H9 (cell line): ENCODE results near the gene TRMU. TPM values are rescaled to one million over a fixed set of nuclear protein-coding genes. Genes with fewer than 3 reads are reported as not detected.

ENCODE experiments used
- DNase-seq: peaks from one replicate; pipeline ENCODE4 v3.0.0-alpha.2; 2017
- H2AFZ ChIP-seq: one replicate; pipeline ENCODE4 v1.6.1; 2013; ENCODE audit warnings: mild to moderate bottlenecking, low read length, control low read depth, moderate library complexity
- H2AK5ac ChIP-seq: 2 replicates; pipeline ENCODE4 v1.6.1; 2013; ENCODE audit warnings: low read length, control low read depth, mixed read lengths; ENCODE audit not compliant: insufficient read length
- H2BK120ac ChIP-seq: one replicate; pipeline ENCODE4 v1.6.1; 2013; ENCODE audit warnings: low read depth, mild to moderate bottlenecking, low read length, control low read depth, inconsistent platforms; ENCODE audit not compliant: poor library complexity, severe bottlenecking
- H2BK12ac ChIP-seq: 2 replicates; pipeline ENCODE4 v1.6.1; 2013; ENCODE audit warnings: low read length, control low read depth, mixed read lengths, low read depth; ENCODE audit not compliant: insufficient read length
- H2BK15ac ChIP-seq: 2 replicates; pipeline ENCODE4 v1.6.1; 2013; ENCODE audit warnings: low read depth, low read length, control low read depth
- H2BK20ac ChIP-seq: one replicate; pipeline ENCODE4 v1.6.1; 2013; ENCODE audit warnings: low read depth, mild to moderate bottlenecking, low read length, control low read depth, inconsistent platforms; ENCODE audit not compliant: poor library complexity, severe bottlenecking
- H2BK5ac ChIP-seq: 2 replicates; pipeline ENCODE4 v1.6.1; 2013; ENCODE audit warnings: low read length, control low read depth, mixed read lengths; ENCODE audit not compliant: insufficient read length
- H3K14ac ChIP-seq: 2 replicates; pipeline ENCODE4 v1.6.1; 2013; ENCODE audit warnings: low read length, control low read depth; ENCODE audit not compliant: insufficient read depth
- H3K18ac ChIP-seq: 2 replicates; pipeline ENCODE4 v1.6.1; 2013; ENCODE audit warnings: low read depth, mild to moderate bottlenecking, mixed read lengths, low read length, control low read depth; ENCODE audit not compliant: insufficient read length
- H3K23ac ChIP-seq: 2 replicates; pipeline ENCODE4 v1.6.1; 2013; ENCODE audit warnings: low read length, control low read depth, mixed read lengths, low read depth; ENCODE audit not compliant: insufficient read length
- H3K23me2 ChIP-seq: 2 replicates; pipeline ENCODE4 v1.6.1; 2013; ENCODE audit warnings: low read depth, mild to moderate bottlenecking, mixed read lengths, low read length, control low read depth; ENCODE audit not compliant: insufficient read length, poor library complexity, severe bottlenecking
- H3K27ac ChIP-seq: 2 replicates; pipeline ENCODE4 v1.5.1; 2013; ENCODE audit warnings: low read length, control low read depth, mixed read lengths, low read depth; ENCODE audit not compliant: insufficient read length
- H3K27me3 ChIP-seq: 2 replicates; pipeline ENCODE4 v1.6.1; 2013; ENCODE audit warnings: low read length, control low read depth, inconsistent platforms; ENCODE audit not compliant: insufficient read depth
- H3K4ac ChIP-seq: 2 replicates; pipeline ENCODE4 v1.6.1; 2013; ENCODE audit warnings: low read depth, mild to moderate bottlenecking, control low read depth, inconsistent platforms, low read length, moderate library complexity
- H3K4me1 ChIP-seq: 2 replicates; pipeline ENCODE4 v1.6.1; 2013; ENCODE audit warnings: low read length, control low read depth, inconsistent platforms; ENCODE audit not compliant: insufficient read depth
- H3K4me2 ChIP-seq: 2 replicates; pipeline ENCODE4 v1.6.1; 2013; ENCODE audit warnings: low read length, control low read depth, mixed read lengths; ENCODE audit not compliant: insufficient read length, insufficient read depth
- H3K56ac ChIP-seq: 2 replicates; pipeline ENCODE4 v1.6.1; 2013; ENCODE audit warnings: low read depth, mild to moderate bottlenecking, mixed read lengths, low read length, control low read depth; ENCODE audit not compliant: insufficient read length
- H3K79me1 ChIP-seq: 2 replicates; pipeline ENCODE4 v1.6.1; 2013; ENCODE audit warnings: low read depth, mild to moderate bottlenecking, moderate library complexity, low read length, control low read depth, inconsistent platforms; ENCODE audit not compliant: insufficient read depth, poor library complexity, severe bottlenecking
- H3K79me2 ChIP-seq: 2 replicates; pipeline ENCODE4 v1.6.1; 2013; ENCODE audit warnings: low read length, control low read depth, inconsistent platforms; ENCODE audit not compliant: insufficient read depth
- H3K9ac ChIP-seq: 2 replicates; pipeline ENCODE4 v1.6.1; 2013; ENCODE audit warnings: low read length, control low read depth, mixed read lengths; ENCODE audit not compliant: insufficient read length; ENCODE audit errors: extremely low read depth
- H3K9me3 ChIP-seq: one replicate; pipeline ENCODE4 v1.6.1; 2013; ENCODE audit warnings: low read depth, low read length, inconsistent platforms; ENCODE audit not compliant: control insufficient read depth
- H3T11ph ChIP-seq: one replicate; pipeline ENCODE4 v1.6.1; 2013; ENCODE audit warnings: mild to moderate bottlenecking, low read length, control low read depth, inconsistent platforms
- H4K20me1 ChIP-seq: one replicate; pipeline ENCODE4 v1.6.1; 2013; ENCODE audit not compliant: control insufficient read depth, insufficient read length, insufficient read depth
- H4K5ac ChIP-seq: 2 replicates; pipeline ENCODE4 v1.6.1; 2013; ENCODE audit warnings: low read depth, mild to moderate bottlenecking, mixed read lengths, low read length, control low read depth; ENCODE audit not compliant: insufficient read length
- H4K8ac ChIP-seq: replicated peaks from 2 replicates; pipeline ENCODE4 v1.6.1; 2013; ENCODE audit warnings: low read length, control low read depth, mixed read lengths, low read depth; ENCODE audit not compliant: insufficient read length
- H4K91ac ChIP-seq: 2 replicates; pipeline ENCODE4 v1.6.1; 2013; ENCODE audit warnings: low read depth, mild to moderate bottlenecking, moderate library complexity, mixed read lengths, low read length, control low read depth; ENCODE audit not compliant: insufficient read length
- H3K27ac Mint-ChIP-seq, 3 experiments: 2 replicates in 2 of 3; 3 replicates in 1 of 3; pipeline ENCODE4 v1.8.0; 2020 to 2021; ENCODE audit warnings: mixed read lengths in 3 of 3, mild to moderate bottlenecking in 1 of 3, moderate library complexity in 1 of 3
- H3K27me3 Mint-ChIP-seq: 2 replicates; pipeline ENCODE4 v1.8.0; 2021; ENCODE audit warnings: low read depth, mild to moderate bottlenecking, moderate library complexity, mixed read lengths
- H3K36me3 Mint-ChIP-seq, 3 experiments: 2 replicates in 2 of 3; 3 replicates in 1 of 3; pipeline ENCODE4 v1.8.0; 2020 to 2021; ENCODE audit warnings: low read depth in 3 of 3, mixed read lengths in 3 of 3; ENCODE audit not compliant: insufficient read depth in 1 of 3
- H3K4me1 Mint-ChIP-seq, 2 experiments: 2 replicates each; pipeline ENCODE4 v1.8.0; 2020; ENCODE audit warnings: mixed read lengths in 2 of 2
- H3K4me3 Mint-ChIP-seq, 2 experiments: 2 replicates in 1 of 2; 3 replicates in 1 of 2; pipeline ENCODE4 v1.8.0; 2020 to 2021; ENCODE audit warnings: mild to moderate bottlenecking in 2 of 2, mixed read lengths in 2 of 2, moderate library complexity in 1 of 2
- H3K9me3 Mint-ChIP-seq, 2 experiments: 2 replicates in 1 of 2; 3 replicates in 1 of 2; pipeline ENCODE4 v1.8.0; 2020; ENCODE audit warnings: mild to moderate bottlenecking in 2 of 2, mixed read lengths in 2 of 2, moderate library complexity in 1 of 2
- CTCF ChIP-seq: fragments of 200-600 bp; sonication (generic); conservative IDR thresholded peaks from 3 replicates; pipeline ENCODE4 v1.8.0; 2021; ENCODE audit warnings: antibody characterized with exemption, mild to moderate bottlenecking
- WGBS: extraction: QIAGEN DNeasy Blood & Tissue Kit; methylation state at CpG from one replicate; pipeline ENCODE4 v1.1.7; 2013; ENCODE audit warnings: missing lambda C conversion rate, low lambda C conversion rate, mixed read lengths; ENCODE audit not compliant: insufficient read length; ENCODE audit errors: extremely low coverage; 5-methylcytosine and 5-hydroxymethylcytosine counted together
- total RNA-seq: library from RNA; stranded (reverse); gene quantifications from 2 replicates; pipeline ENCODE4 v1.2.1, GENCODE V29; 2021

Gene TRMU
- total RNA-seq, 1 experiment from 2014 or later, result 86.3 TPM

GRCh38 chr22:46320716-46321386 is 14.7 kb upstream of the TRMU start:
- no peak overlapping the region for H2BK120ac ChIP-seq

More at GRCh38 chr22:46320716-46321386, 14.7 kb upstream of the TRMU start:
- no peaks in the 10 kb centered on the region for H3K4me1 ChIP-seq
- H2BK20ac ChIP-seq, result no peak overlapping the region
- no peak overlapping the region for H3K9ac ChIP-seq
- no peaks in the 10 kb centered on the region for H3K23me2 ChIP-seq
- H3K27me3 ChIP-seq, result no peaks in the 10 kb centered on the region
- H2AK5ac ChIP-seq, result no peak overlapping the region
- no peak for TF ChIP-seq CTCF
- H3K14ac ChIP-seq, result no peak overlapping the region
- no peak overlapping the region for H3K4ac ChIP-seq
- H3K27ac Mint-ChIP-seq, result peak overlapping the region in 2 of 3 experiments; percentile 53 to 84; a peak in 2 of 7 replicates
- no peak overlapping the region for H3K4me3 Mint-ChIP-seq
- no peak overlapping the region for H3K4me2 ChIP-seq
- H2BK15ac ChIP-seq, result no peak overlapping the region
- no peaks in the 10 kb centered on the region for H3K9me3 Mint-ChIP-seq
- no CpG with 5 or more reads among the region's 20 CpGs for WGBS
- H3K36me3 Mint-ChIP-seq, result peaks cover 42 to 93% (median 86%) of the 10 kb centered on the region in 3 experiments
- H3K23ac ChIP-seq, result no peak overlapping the region
- no peak for DNase-seq
- H3K27me3 Mint-ChIP-seq, result no peaks in the 10 kb centered on the region
- no peaks in the 10 kb centered on the region for H3K9me3 ChIP-seq
- H3K56ac ChIP-seq, result no peak overlapping the region
- H3K27ac ChIP-seq, result no peak overlapping the region
- H4K91ac ChIP-seq, result no peak overlapping the region
- no peak overlapping the region for H2BK5ac ChIP-seq
- H2AFZ ChIP-seq, result no peak overlapping the region
- no peaks in the 10 kb centered on the region for H3K4me1 Mint-ChIP-seq
- H4K5ac ChIP-seq, result no peak overlapping the region
- H3K79me1 ChIP-seq, result no peaks in the 10 kb centered on the region
- H3K18ac ChIP-seq, result no peak overlapping the region
- H3K79me2 ChIP-seq, result no peaks in the 10 kb centered on the region
- H3T11ph ChIP-seq, result no peak overlapping the region
- H2BK12ac ChIP-seq, result no peak overlapping the region
- no peak overlapping the region for H4K8ac ChIP-seq
- H4K20me1 ChIP-seq, result no peaks in the 10 kb centered on the region
